ENCODE measurements around the gene SNTB2. TPM values are rescaled to one million over a fixed set of nuclear protein-coding genes. Genes with fewer than 3 reads are reported as not detected.

The SNTB2 gene
- total and polyA plus RNA-seq, 2 of the 13 experiments (the other 11 are each of a cell fraction or from before 2014, with no cell fraction given) = 11.5 to 19.2 TPM

DNA sequence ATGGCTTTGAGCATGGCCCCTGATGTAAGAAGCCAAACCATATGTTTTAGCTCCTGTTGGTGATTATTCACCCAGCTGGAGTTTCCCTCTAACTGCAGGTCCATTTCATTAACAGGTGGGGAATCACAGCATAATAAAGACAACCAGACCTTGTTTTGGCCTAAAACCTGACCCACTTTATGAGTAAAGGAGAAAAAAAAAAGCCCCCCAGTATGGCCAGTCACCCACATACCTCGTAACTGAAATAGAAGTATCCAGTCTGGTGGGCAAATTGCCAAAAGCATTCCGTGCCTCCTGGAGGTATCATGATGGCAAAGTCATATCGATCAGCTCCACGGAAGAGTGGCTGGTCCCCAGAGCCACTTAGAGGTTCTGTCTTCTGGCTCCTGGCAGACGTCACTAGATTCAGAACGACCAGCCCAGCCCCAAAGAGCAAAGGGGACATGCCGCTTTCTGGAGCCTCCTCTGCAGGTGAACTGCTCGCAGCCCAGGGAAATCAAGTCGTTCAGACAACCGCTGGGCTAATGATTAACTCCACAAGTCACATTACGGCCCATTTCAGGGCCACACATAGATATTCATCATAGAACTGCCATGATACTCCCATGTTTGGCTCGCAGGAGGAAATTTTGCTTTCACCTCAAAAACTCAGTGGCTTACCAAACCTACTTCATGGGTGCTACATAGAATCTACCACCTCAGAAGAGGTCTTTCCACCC is 164.5 kb downstream of the SNTB2 start, which contains the start of gene TMED6 (continued):
- TF ChIP-seq STAG1 (CRISPR knock-in tag; IDR thresholded peaks at IDR 0.05) (peak; percentile 9; the same call in 1 of the 2 replicates), BORCS8-MEF2B (CRISPR knock-in tag; IDR thresholded peaks at IDR 0.05) (peak; percentile 80; the same call in 1 of the 2 replicates), NFIC (IDR thresholded peaks at IDR 0.05; ENCODE audit: low read length) (peak; percentile 47; the same call in 1 of the 2 replicates), REPIN1 (CRISPR knock-in tag; IDR thresholded peaks at IDR 0.05; ENCODE audit: borderline replicate concordance, low read depth) (peak; percentile 55; the same call in 1 of the 2 replicates), ZMAT3 (CRISPR knock-in tag; conservative IDR thresholded peaks at IDR 0.05) (peak; percentile 43; the same call in 1 of the 2 replicates), MXI1 (IDR thresholded peaks at IDR 0.05; ENCODE audit: borderline replicate concordance, low read depth, low read length) (peak; percentile 33; the same call in 1 of the 3 replicates), REL (CRISPR knock-in tag; conservative IDR thresholded peaks at IDR 0.05) (0 out of 2 replicates have a peak, but pooled peaks have one; percentile 45), ZNF749 (CRISPR knock-in tag; IDR thresholded peaks at IDR 0.05; ENCODE audit: borderline replicate concordance) (no peak), PRMT3 (CRISPR knock-in tag; IDR thresholded peaks at IDR 0.05; ENCODE audit: borderline replicate concordance, low read depth) (no peak), POLR2G (IDR thresholded peaks at IDR 0.05; ENCODE audit: low read depth, low read length) (peak; percentile 66), PTBP1 (IDR thresholded peaks at IDR 0.05; ENCODE audit: low read depth, low read length, poor library complexity, severe bottlenecking) (no peak), ZNF446 (CRISPR knock-in tag; IDR thresholded peaks at IDR 0.05) (no peak), AKAP8 (CRISPR knock-in tag; IDR thresholded peaks at IDR 0.05) (no peak), ZFP1 (CRISPR knock-in tag; IDR thresholded peaks at IDR 0.05) (no peak), SOX6 (IDR thresholded peaks at IDR 0.05) (no peak), SOX6 (CRISPR knock-in tag; IDR thresholded peaks at IDR 0.05) (peak; percentile 57), MED1 (CRISPR knock-in tag; IDR thresholded peaks at IDR 0.05) (peak; percentile 53; the same call in 1 of the 2 replicates), BCL6 (CRISPR knock-in tag; IDR thresholded peaks at IDR 0.05) (no peak)
- TF ChIP-seq, protein P1, sequence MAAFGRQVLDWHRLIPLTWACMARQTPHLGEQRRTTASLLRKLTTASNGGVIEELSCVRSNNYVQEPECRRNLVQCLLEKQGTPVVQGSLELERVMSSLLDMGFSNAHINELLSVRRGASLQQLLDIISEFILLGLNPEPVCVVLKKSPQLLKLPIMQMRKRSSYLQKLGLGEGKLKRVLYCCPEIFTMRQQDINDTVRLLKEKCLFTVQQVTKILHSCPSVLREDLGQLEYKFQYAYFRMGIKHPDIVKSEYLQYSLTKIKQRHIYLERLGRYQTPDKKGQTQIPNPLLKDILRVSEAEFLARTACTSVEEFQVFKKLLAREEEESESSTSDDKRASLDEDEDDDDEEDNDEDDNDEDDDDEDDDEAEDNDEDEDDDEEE (CRISPR knock-in tag; IDR thresholded peaks at IDR 0.05) = peak; percentile 51; the same call in 1 of the 2 replicates
- TF ChIP-seq, protein P2, sequence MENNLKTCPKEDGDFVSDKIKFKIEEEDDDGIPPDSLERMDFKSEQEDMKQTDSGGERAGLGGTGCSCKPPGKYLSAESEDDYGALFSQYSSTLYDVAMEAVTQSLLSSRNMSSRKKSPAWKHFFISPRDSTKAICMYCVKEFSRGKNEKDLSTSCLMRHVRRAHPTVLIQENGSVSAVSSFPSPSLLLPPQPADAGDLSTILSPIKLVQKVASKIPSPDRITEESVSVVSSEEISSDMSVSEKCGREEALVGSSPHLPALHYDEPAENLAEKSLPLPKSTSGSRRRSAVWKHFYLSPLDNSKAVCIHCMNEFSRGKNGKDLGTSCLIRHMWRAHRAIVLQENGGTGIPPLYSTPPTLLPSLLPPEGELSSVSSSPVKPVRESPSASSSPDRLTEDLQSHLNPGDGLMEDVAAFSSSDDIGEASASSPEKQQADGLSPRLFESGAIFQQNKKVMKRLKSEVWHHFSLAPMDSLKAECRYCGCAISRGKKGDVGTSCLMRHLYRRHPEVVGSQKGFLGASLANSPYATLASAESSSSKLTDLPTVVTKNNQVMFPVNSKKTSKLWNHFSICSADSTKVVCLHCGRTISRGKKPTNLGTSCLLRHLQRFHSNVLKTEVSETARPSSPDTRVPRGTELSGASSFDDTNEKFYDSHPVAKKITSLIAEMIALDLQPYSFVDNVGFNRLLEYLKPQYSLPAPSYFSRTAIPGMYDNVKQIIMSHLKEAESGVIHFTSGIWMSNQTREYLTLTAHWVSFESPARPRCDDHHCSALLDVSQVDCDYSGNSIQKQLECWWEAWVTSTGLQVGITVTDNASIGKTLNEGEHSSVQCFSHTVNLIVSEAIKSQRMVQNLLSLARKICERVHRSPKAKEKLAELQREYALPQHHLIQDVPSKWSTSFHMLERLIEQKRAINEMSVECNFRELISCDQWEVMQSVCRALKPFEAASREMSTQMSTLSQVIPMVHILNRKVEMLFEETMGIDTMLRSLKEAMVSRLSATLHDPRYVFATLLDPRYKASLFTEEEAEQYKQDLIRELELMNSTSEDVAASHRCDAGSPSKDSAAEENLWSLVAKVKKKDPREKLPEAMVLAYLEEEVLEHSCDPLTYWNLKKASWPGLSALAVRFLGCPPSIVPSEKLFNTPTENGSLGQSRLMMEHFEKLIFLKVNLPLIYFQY (CRISPR knock-in tag; IDR thresholded peaks at IDR 0.05; ENCODE audit: borderline replicate concordance) = 0 out of 2 replicates have a peak, but pooled peaks have one; percentile 14
- TF ChIP-seq, protein P3, sequence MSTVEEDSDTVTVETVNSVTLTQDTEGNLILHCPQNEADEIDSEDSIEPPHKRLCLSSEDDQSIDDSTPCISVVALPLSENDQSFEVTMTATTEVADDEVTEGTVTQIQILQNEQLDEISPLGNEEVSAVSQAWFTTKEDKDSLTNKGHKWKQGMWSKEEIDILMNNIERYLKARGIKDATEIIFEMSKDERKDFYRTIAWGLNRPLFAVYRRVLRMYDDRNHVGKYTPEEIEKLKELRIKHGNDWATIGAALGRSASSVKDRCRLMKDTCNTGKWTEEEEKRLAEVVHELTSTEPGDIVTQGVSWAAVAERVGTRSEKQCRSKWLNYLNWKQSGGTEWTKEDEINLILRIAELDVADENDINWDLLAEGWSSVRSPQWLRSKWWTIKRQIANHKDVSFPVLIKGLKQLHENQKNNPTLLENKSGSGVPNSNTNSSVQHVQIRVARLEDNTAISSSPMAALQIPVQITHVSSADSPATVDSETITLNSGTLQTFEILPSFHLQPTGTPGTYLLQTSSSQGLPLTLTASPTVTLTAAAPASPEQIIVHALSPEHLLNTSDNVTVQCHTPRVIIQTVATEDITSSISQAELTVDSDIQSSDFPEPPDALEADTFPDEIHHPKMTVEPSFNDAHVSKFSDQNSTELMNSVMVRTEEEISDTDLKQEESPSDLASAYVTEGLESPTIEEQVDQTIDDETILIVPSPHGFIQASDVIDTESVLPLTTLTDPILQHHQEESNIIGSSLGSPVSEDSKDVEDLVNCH (CRISPR knock-in tag; IDR thresholded peaks at IDR 0.05) = no peak
